ENCODE results near the gene CFAP57. TPM values are rescaled to one million over a fixed set of nuclear protein-coding genes. Genes with fewer than 3 reads are reported as not detected.
"Not testable (repeated sequence)": the region's sequence is repeated elsewhere in the genome, so short reads cannot be mapped to it uniquely, and the experiment has no call there.

The CFAP57 gene
- total RNA-seq, 1 donor from 2014 or later: not detected

DNA sequence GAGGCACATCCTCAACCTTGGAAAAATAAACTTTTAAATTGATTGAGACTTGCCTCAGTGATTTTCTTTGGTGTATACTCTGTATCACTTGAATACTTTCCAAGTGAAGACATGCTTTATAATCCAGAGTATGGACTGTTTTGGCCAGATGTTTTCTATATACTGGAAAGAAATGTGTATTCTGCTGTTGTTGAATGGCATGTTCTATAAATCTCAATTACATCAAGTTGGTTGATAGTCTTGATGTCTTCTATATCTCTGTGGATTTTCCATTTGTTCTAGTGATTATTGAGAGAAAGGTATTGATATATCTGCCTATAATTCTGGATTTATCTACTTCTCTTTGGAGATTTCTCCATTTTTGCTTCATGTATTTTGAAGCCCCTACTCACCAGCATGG is 37.5 kb upstream of the CFAP57 start:
- no peak overlapping the region for H3K27ac Mint-ChIP-seq
- no peaks in the 10 kb centered on the region for H3K4me1 Mint-ChIP-seq
- H3K4me3 Mint-ChIP-seq: no peak overlapping the region
- H3K36me3 Mint-ChIP-seq (ENCODE audit: low read depth): no peaks in the 10 kb centered on the region
- intact Hi-C loops (cut with micrococcal nuclease): no loop called here
- ChIA-PET CTCF (no interaction called here), POLR2A (no interaction called here)
- H3K9me3 Mint-ChIP-seq: peaks cover 4% of the 10 kb centered on the region
- DNase-seq (no peak), ATAC-seq (ENCODE audit: low read depth) (no peak)
- H3K27me3 Mint-ChIP-seq: peaks cover 42% of the 10 kb centered on the region
- TF ChIP-seq CTCF (IDR thresholded peaks at IDR 0.05): no peak

- H3K36me3 Mint-ChIP-seq (ENCODE audit: low read depth): no peaks in the 10 kb centered on the region
- no peak overlapping the region for H3K4me3 Mint-ChIP-seq
- TF ChIP-seq CTCF (IDR thresholded peaks at IDR 0.05): no peak
- intact Hi-C loops (cut with micrococcal nuclease): no loop called here
- H3K4me1 Mint-ChIP-seq: no peaks in the 10 kb centered on the region
- H3K9me3 Mint-ChIP-seq: peaks cover 5% of the 10 kb centered on the region
- H3K27ac Mint-ChIP-seq: no peak overlapping the region
- POLR2A ChIA-PET: no interaction called here
- ATAC-seq (ENCODE audit: low read depth) (no peak), DNase-seq (no peak)
- H3K27me3 Mint-ChIP-seq: peaks cover 37% of the 10 kb centered on the region
- CTCF ChIA-PET: no interaction called here
Measured at GRCh38 chr1:43135857-43136781, 36.0 kb upstream of the CFAP57 start.

DNA sequence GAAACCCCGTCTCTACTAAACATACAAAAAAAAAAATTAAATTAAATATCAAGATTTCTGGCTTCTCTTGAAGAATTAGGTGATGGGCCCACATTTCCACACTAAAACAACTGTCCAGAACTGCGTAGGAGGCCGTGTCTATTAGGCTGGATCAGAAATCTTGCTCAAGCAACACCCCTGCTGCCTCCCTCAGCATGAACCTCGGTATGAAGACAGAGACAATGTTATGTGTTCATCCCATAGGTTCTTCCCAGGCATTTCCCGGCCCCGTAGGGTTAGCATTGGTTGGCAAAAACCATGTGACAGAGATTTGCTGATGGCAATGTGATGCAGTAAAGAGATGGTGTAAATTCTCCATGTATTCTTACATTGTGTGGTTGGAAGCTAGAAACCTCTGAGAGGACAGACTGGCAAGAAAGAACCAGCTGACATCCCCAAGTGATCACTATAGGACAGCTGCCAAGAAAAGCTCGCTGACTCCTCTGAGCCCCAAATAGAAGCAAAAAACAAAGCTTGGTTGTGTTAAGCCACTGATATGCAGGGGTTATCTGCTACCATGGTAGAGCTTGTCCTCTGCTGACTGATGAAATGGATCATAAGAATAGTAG is 34.6 kb upstream of the CFAP57 start:
- Mint-ChIP-seq H3K27me3 (peaks cover 33% of the 10 kb centered on the region), H3K4me3 (no peak overlapping the region), H3K4me1 (no peaks in the 10 kb centered on the region), H3K27ac (no peak overlapping the region), H3K9me3 (peaks cover 5% of the 10 kb centered on the region), H3K36me3 (ENCODE audit: low read depth) (no peaks in the 10 kb centered on the region)
- DNase-seq (no peak), ATAC-seq (ENCODE audit: low read depth) (no peak)
- no peak for TF ChIP-seq CTCF (IDR thresholded peaks at IDR 0.05)
- ChIA-PET POLR2A (no interaction called here), CTCF (no interaction called here)
- intact Hi-C loops (cut with micrococcal nuclease): no loop called here

DNA sequence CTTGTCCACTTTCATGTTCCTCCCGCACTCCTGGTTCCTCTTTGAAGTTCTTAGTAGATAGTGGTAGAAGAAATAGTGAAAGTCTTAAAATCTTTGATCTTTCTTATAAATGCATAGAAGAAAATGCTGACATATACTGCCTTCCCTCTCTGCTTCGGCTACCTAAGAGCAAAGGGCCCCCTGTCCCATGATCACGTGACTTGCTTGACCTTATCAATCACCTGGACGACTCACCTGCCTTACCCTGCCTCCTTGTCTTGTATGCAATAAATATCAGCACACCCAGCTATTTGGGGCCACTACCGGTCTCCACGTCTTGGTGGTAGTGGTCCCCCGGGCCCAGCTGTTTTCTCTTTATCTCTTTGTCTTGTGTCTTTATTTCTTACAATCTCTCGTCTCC is 32.8 kb upstream of the CFAP57 start:
- ATAC-seq (ENCODE audit: low read depth); DNase-seq; H3K36me3 Mint-ChIP-seq (ENCODE audit: low read depth); H3K4me1 Mint-ChIP-seq; H3K27ac Mint-ChIP-seq; H3K4me3 Mint-ChIP-seq; CTCF ChIA-PET; POLR2A ChIA-PET; intact Hi-C loops (cut with micrococcal nuclease); H3K9me3 Mint-ChIP-seq: not testable (repeated sequence)
- peaks cover 41% of the 10 kb centered on the region for H3K27me3 Mint-ChIP-seq

DNA sequence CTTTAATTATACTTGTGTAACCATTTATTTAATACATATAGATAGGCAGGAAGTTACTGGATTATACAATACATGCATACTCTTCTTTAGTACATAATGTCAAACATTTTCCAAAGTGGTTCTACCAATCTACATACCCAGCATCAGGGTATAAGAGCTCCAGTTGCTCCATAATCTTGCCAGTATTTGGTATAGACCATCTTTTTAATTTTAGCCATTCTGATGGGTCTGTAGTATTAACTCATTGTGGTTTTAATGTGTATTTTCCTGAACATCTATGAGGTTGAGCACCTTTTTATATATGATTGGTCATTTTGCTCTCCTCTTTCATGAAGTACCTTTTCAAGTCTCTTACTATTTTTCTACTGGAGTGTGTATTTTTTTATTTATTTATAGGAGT is 32.1 kb upstream of the CFAP57 start:
- TF ChIP-seq CTCF (IDR thresholded peaks at IDR 0.05): no peak
- ATAC-seq (ENCODE audit: low read depth) (no peak), DNase-seq (no peak)
- POLR2A ChIA-PET: no interaction called here
- Mint-ChIP-seq H3K27me3 (peaks cover 42% of the 10 kb centered on the region), H3K27ac (no peak overlapping the region), H3K9me3 (peaks cover 5% of the 10 kb centered on the region), H3K4me1 (no peaks in the 10 kb centered on the region), H3K4me3 (no peak overlapping the region), H3K36me3 (ENCODE audit: low read depth) (no peaks in the 10 kb centered on the region)
- CTCF ChIA-PET: no interaction called here
- intact Hi-C loops (cut with micrococcal nuclease): no loop called here

Measured in activated B cell treated with CpG ODN at 0.5 μM for 24 hours (primary cell).